GM12874 (cell line): Measurements from ENCODE around the gene ULBP2.

ENCODE experiments used
- TF ChIP-seq, protein P1 (sequence below): IDR thresholded peaks from 2 replicates; pipeline ENCODE4 v1.5.1; 2011; ENCODE audit warnings: low read depth, mild to moderate bottlenecking, control low read depth, low read length, moderate library complexity; ENCODE audit not compliant: insufficient read depth

ULBP2 gene

GRCh38 chr6:149904661-149905370, 37.0 kb upstream of the ULBP2 start:
- TF ChIP-seq, protein P1, sequence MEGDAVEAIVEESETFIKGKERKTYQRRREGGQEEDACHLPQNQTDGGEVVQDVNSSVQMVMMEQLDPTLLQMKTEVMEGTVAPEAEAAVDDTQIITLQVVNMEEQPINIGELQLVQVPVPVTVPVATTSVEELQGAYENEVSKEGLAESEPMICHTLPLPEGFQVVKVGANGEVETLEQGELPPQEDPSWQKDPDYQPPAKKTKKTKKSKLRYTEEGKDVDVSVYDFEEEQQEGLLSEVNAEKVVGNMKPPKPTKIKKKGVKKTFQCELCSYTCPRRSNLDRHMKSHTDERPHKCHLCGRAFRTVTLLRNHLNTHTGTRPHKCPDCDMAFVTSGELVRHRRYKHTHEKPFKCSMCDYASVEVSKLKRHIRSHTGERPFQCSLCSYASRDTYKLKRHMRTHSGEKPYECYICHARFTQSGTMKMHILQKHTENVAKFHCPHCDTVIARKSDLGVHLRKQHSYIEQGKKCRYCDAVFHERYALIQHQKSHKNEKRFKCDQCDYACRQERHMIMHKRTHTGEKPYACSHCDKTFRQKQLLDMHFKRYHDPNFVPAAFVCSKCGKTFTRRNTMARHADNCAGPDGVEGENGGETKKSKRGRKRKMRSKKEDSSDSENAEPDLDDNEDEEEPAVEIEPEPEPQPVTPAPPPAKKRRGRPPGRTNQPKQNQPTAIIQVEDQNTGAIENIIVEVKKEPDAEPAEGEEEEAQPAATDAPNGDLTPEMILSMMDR: no peak

DNA sequence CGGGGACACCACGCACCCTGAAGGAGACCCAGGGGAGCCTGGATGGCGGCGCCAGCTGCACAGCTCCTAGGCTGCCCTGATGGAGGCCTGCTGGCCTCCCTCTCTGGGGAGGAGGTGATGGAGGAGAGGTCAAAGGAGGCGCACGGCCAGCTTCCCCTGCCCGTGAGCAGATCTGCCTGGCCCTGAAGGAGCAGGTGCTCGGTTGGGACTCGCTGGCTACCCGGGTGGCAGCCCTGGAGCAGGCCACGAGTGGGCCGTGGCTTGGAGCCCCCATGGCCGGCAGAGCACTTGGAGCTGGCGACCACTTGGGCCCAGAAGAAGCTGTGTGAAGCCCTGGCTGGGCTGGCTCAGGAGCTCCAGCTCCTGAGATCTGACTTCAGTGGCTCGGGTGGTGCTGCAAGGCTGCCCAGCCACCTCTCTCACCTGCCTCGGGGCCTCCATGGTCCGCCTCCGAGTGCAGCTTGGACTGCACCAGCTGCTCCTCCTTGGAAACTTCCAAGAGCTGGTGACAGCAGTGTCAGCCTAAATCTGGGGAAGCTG, 36.4 kb upstream of the ULBP2 start:
- TF ChIP-seq, protein P1: no peak

DNA sequence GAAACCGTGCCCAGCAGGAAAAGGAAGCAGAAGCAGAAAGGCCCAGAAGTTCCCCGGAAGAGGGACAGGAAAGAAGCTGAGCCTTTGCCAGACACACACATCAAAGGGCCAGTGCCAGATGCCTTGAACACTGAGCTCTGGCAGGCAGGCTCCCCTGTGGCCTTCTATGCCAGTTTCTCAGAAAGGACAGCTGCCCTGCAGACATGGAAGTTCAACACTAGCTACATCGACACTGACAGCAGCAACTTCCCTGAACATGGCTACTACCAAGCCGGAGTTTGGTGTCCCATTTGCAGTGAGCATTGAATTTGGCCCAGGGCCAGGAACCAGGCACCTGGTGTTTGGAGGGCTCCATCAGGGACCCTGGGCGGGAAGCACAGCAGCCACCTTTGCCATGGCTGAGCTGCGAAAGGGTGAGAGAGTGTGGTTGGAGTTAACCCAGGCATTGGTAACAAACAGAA, 35.9 kb upstream of the ULBP2 start:
- TF ChIP-seq, protein P1: no peak

DNA sequence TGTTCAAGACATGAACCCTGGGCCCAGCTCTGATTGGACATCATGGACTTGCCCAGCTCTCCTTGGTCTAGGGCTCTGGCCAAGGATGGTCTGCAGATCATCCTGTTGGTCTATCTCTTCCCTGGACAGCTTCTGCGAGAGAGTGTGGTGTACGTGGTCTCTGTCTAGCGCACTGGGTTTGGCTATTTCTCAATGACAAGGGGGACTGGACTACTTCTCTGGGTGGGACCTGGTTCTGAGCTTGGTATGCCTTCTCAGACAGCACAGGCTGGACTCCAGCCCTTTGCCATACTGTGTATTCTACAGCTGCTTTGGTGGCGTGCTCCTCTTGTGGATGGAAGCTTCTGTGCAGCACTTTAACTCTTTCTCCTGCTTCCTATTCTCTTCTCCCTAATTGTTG, 35.4 kb upstream of the ULBP2 start:
- TF ChIP-seq, protein P1: no peak

DNA sequence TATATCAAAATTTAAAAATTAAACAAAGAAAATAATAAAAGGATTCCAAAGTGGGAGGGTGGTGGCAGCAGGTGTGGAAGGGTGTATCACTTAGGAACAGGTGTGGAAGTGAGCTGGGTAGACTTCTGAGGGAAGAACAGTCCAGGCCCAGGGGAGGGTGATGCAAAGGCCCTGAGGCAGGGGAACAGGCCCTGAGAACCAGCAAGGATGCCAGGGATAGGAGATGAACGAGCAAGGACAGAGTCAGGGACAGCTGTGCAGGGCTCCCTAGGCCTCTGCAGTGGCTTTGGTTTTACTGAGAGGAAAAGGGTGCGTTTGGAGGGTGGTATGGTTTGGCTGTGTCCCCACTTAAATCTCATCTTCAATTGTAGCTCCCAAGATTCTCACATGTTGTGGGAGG, 34.5 kb upstream of the ULBP2 start:
- TF ChIP-seq, protein P1: no peak

DNA sequence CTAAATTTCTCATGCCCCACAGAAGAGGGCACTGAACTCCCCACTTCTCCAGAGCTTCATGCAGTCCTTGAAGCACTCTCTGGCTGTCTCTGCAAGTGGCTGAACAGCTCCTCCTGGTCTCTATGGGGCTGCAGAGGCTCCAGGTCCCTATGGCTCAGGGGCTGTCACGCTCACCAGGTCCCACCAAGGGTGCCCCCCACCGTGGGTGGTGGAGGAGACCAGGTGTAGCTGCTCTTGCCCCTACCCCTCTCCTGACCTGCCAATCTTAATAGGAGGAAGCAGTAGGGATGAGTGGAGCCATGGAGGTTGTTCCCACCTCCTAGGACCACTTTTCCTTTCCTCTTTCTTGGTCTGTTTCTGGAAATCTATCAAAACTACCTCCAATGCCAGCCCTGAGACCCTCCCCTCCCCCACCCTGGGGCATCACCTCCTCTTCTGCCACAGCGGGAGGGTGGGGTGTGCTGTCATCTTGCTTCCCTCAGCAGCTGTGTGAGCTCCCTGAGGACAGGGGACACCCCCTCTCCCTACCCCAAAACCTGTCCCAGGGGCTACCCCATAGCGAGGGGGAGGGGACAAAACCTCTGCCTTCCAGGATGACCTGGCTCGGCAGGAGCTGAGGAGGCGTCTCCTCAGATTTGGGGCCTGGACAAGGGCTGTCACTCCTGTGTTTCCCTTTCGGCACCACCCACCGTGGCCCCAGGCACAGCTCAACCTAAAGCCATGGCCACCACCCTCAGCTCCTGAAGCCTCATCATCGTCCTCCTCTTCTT, 31.9 kb upstream of the ULBP2 start:
- TF ChIP-seq, protein P1: no peak

GRCh38 chr6:149910721-149911151, 31.1 kb upstream of the ULBP2 start:
- TF ChIP-seq, protein P1: no peak
